ENCODE data around the gene FGGY.

Gene FGGY

GRCh38 chr1:59383963-59384362, 87.1 kb downstream of the FGGY start:
- no peak for DNase-seq (ENCODE audit: low read depth, low spot score)

GRCh38 chr1:59384443-59384842, 87.5 kb downstream of the FGGY start:
- DNase-seq (ENCODE audit: low read depth, low spot score), result no peak

GRCh38 chr1:59388191-59388590, 91.3 kb downstream of the FGGY start:
- DNase-seq (ENCODE audit: low read depth, low spot score), result no peak

- no peak for DNase-seq (ENCODE audit: low read depth, low spot score)
Measured at GRCh38 chr1:59389847-59390246, 93.0 kb downstream of the FGGY start.

GRCh38 chr1:59390307-59390706, 93.4 kb downstream of the FGGY start:
- DNase-seq (ENCODE audit: low read depth, low spot score), result no peak

GRCh38 chr1:59391212-59392179, 94.6 kb downstream of the FGGY start:
- no peak for DNase-seq (ENCODE audit: low read depth, low spot score)

GRCh38 chr1:59393211-59394180, 96.6 kb downstream of the FGGY start:
- no peak for DNase-seq (ENCODE audit: low read depth, low spot score)

GRCh38 chr1:59394706-59395425, 98.0 kb downstream of the FGGY start:
- no peak for DNase-seq (ENCODE audit: low read depth, low spot score)

GRCh38 chr1:59396387-59396786, 99.5 kb downstream of the FGGY start:
- DNase-seq (ENCODE audit: low read depth, low spot score), result no peak

- DNase-seq (ENCODE audit: low read depth, low spot score), result no peak
Measured at GRCh38 chr1:59397139-59397858, 100.4 kb downstream of the FGGY start.

GRCh38 chr1:59399642-59400041, 102.7 kb downstream of the FGGY start:
- no peak for DNase-seq (ENCODE audit: low read depth, low spot score)

- DNase-seq (ENCODE audit: low read depth, low spot score), result no peak
Measured at GRCh38 chr1:59401581-59401980, 104.7 kb downstream of the FGGY start.

GRCh38 chr1:59404796-59405195, 107.9 kb downstream of the FGGY start:
- no peak for DNase-seq (ENCODE audit: low read depth, low spot score)

- no peak for DNase-seq (ENCODE audit: low read depth, low spot score)
Measured at GRCh38 chr1:59406437-59407164, 109.7 kb downstream of the FGGY start.

- no peak for DNase-seq (ENCODE audit: low read depth, low spot score)
Measured at GRCh38 chr1:59408608-59409240, 111.8 kb downstream of the FGGY start.

GRCh38 chr1:59409549-59409948, 112.7 kb downstream of the FGGY start:
- no peak for DNase-seq (ENCODE audit: low read depth, low spot score)

GRCh38 chr1:59409986-59410385, 113.1 kb downstream of the FGGY start:
- DNase-seq (ENCODE audit: low read depth, low spot score), result no peak

- no peak for DNase-seq (ENCODE audit: low read depth, low spot score)
Measured at GRCh38 chr1:59410457-59410856, 113.6 kb downstream of the FGGY start.

- no peak for DNase-seq (ENCODE audit: low read depth, low spot score)
Measured at GRCh38 chr1:59411147-59411546, 114.3 kb downstream of the FGGY start.
